ENCODE data around the gene EGFL7.

DNA sequence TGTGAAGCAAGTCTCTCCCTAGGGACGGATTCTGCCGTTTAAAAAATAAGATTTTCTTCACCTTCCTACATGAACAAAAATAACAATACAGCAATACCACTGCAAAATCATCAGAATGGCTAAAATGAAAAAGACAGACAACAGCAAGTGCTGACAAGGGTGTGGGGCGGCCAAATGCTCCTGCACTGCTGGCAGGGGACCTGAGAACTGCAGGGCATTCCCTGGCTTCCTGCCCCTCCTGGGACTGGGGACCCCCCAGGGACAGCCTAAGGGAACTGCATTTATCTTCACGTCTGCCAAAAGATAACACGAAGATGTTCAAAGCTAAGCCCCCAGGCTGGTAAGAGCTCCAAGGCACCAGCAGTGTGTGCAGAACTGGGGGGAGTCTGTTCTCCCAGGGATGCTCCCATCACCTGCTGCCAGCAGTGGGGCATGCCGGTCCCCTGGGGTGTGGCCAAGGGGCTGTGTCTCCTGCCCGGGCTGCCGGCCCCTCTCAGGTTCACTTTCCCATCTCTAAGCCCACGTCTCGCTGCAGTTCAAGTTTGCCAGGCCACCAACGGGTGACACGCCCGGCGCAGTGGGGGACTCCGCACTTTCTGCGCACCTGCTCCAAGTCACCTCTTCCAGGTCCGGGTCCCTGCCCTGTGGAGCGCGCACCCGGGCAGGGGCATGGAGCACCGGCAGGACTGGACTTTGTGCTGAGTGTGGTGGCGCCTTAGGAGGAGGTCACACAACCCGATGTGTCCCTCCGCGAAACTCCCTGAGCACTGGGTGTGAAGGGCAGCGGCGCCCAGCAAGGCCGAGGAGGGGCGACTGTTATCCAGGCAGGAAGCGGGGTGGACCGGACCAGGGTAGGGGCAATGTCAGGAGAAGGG lies 4.5 kb upstream of the EGFL7 start:
- TF ChIP-seq, protein P1, sequence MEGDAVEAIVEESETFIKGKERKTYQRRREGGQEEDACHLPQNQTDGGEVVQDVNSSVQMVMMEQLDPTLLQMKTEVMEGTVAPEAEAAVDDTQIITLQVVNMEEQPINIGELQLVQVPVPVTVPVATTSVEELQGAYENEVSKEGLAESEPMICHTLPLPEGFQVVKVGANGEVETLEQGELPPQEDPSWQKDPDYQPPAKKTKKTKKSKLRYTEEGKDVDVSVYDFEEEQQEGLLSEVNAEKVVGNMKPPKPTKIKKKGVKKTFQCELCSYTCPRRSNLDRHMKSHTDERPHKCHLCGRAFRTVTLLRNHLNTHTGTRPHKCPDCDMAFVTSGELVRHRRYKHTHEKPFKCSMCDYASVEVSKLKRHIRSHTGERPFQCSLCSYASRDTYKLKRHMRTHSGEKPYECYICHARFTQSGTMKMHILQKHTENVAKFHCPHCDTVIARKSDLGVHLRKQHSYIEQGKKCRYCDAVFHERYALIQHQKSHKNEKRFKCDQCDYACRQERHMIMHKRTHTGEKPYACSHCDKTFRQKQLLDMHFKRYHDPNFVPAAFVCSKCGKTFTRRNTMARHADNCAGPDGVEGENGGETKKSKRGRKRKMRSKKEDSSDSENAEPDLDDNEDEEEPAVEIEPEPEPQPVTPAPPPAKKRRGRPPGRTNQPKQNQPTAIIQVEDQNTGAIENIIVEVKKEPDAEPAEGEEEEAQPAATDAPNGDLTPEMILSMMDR (IDR thresholded peaks at IDR 0.05): no peak
- TF ChIP-seq POLR2AphosphoS5 (IDR thresholded peaks at IDR 0.05) (no peak), POLR2A (IDR thresholded peaks at IDR 0.05) (no peak), EP300 (IDR thresholded peaks at IDR 0.05) (no peak)

Measured in sigmoid colon (tissue), 4 donors.